Small intestine (tissue), 7 donors: ENCODE results near the gene CAP2. TPM values are rescaled to one million over a fixed set of nuclear protein-coding genes. Genes with fewer than 3 reads are reported as not detected.

Experiments used
- DNase-seq, 2 donors: peaks; one replicate each; pipeline versions ENCODE4 v3.0.0 to v3.0.0-alpha.2; 2013
- FAIRE-seq: peaks from 2 replicates; lab custom pipeline; 2012; peaks lifted over from hg19 to GRCh38; lab: Jason Lieb, UNC
- H3K27ac ChIP-seq, 3 donors: one replicate each; pipeline ENCODE4 v1.5.1; 2013; ENCODE audit warnings: low read length in 2 of 3, mild to moderate bottlenecking in 2 of 3, control low read depth in 1 of 3, inconsistent platforms in 1 of 3, low read depth in 1 of 3, moderate library complexity in 1 of 3
- H3K27me3 ChIP-seq, 3 donors: one replicate each; pipeline ENCODE4 v1.6.1; 2013; ENCODE audit warnings: low read length in 3 of 3, inconsistent platforms in 1 of 3; ENCODE audit not compliant: control insufficient read depth in 3 of 3, insufficient read depth in 3 of 3
- H3K36me3 ChIP-seq, 3 donors: one replicate each; pipeline ENCODE4 v1.6.1; 2013; ENCODE audit warnings: low read length in 3 of 3, inconsistent platforms in 1 of 3, low read depth in 1 of 3, mild to moderate bottlenecking in 1 of 3, moderate library complexity in 1 of 3; ENCODE audit not compliant: control insufficient read depth in 3 of 3, insufficient read depth in 2 of 3
- H3K4me1 ChIP-seq, 3 donors: one replicate each; pipeline ENCODE4 v1.6.1; 2013; ENCODE audit warnings: low read length in 2 of 3, inconsistent platforms in 1 of 3, low read depth in 1 of 3, mild to moderate bottlenecking in 1 of 3, moderate library complexity in 1 of 3; ENCODE audit not compliant: control insufficient read depth in 3 of 3, insufficient read depth in 2 of 3
- H3K4me3 ChIP-seq, 3 donors: one replicate each; pipeline ENCODE4 v1.5.1; 2013; ENCODE audit warnings: low read length in 3 of 3, control low read depth in 1 of 3, inconsistent platforms in 1 of 3, low read depth in 1 of 3, mild to moderate bottlenecking in 1 of 3, moderate library complexity in 1 of 3
- H3K9me3 ChIP-seq, 2 donors: one replicate each; pipeline ENCODE4 v1.6.1; 2013; ENCODE audit warnings: low read depth in 1 of 2, low read length in 1 of 2; ENCODE audit not compliant: control insufficient read depth in 2 of 2, insufficient read depth in 1 of 2
- WGBS, 3 donors: extraction: QIAGEN DNeasy Blood & Tissue Kit; methylation state at CpG; one replicate each; pipeline ENCODE4 v1.1.7; 2013; 5-methylcytosine and 5-hydroxymethylcytosine counted together
- polyA plus RNA-seq, 4 donors: library from polyadenylated mRNA; stranded (reverse) in 3 of 4; unstranded in 1 of 4; fragments of 200-250 nt in 3 of 4; fragments of 120-200 nt in 1 of 4; gene quantifications; one replicate each; pipeline versions ENCODE4 v1.2.1 to v1.2.3, GENCODE V29; 2013
- donor health status: healthy with polysubstance abuse.
- donor health status: control.
- donor health status: control.
- donor health status: Bipolar disorder and iron deficiency.
- donor health status: healthy.

The CAP2 gene
- polyA plus RNA-seq, 4 donors = 0.89 to 3.0 (median 2.3) TPM

GRCh38 chr6:17505062-17505476 lies 111.7 kb downstream of the CAP2 start:
- 73 to 88% (median 78%) methylated on average over 5 of the region's 5 CpGs for WGBS, 3 donors
- Histone ChIP-seq H3K4me3 (no peak overlapping the region), H3K9me3 (no peaks in the 10 kb centered on the region), H3K36me3 (no peaks in the 10 kb centered on the region), H3K27ac (no peak overlapping the region), H3K4me1 (no peaks in the 10 kb centered on the region), H3K27me3 (no peaks in the 10 kb centered on the region)
- no peak for FAIRE-seq
- DNase-seq = peak in 1 of 2 donors; percentile 5

GRCh38 chr6:17505767-17506280 lies 112.4 kb downstream of the CAP2 start:
- no peak overlapping the region for H3K27ac ChIP-seq
- peaks cover 0 to 3% of the 10 kb centered on the region in 2 donors for H3K9me3 ChIP-seq
- no peaks in the 10 kb centered on the region for H3K36me3 ChIP-seq
- DNase-seq = no peak
- no peaks in the 10 kb centered on the region for H3K4me1 ChIP-seq
- FAIRE-seq = no peak
- H3K4me3 ChIP-seq = no peak overlapping the region
- no peaks in the 10 kb centered on the region for H3K27me3 ChIP-seq
- WGBS, 3 donors = 88 to 96% (median 94%) methylated on average over 5 of the region's 5 CpGs

- Histone ChIP-seq H3K27me3 (no peaks in the 10 kb centered on the region), H3K4me3 (no peak overlapping the region), H3K4me1 (no peaks in the 10 kb centered on the region), H3K36me3 (no peaks in the 10 kb centered on the region), H3K27ac (no peak overlapping the region), H3K9me3 (peaks cover 0 to 3% of the 10 kb centered on the region in 2 donors)
- WGBS, 3 donors = 95 to 97% (median 95%) methylated on average over 6 of the region's 6 CpGs
- DNase-seq = no peak
- FAIRE-seq = no peak
Measured at GRCh38 chr6:17506531-17506930, 113.1 kb downstream of the CAP2 start.

GRCh38 chr6:17506962-17507361 lies 113.6 kb downstream of the CAP2 start:
- H3K27ac ChIP-seq = no peak overlapping the region
- no peak for DNase-seq
- H3K4me1 ChIP-seq = no peaks in the 10 kb centered on the region
- H3K4me3 ChIP-seq = no peak overlapping the region
- WGBS, 3 donors = 90 to 96% (median 92%) methylated on average over 12 of the region's 12 CpGs
- H3K9me3 ChIP-seq = peaks cover 0 to 3% of the 10 kb centered on the region in 2 donors
- H3K36me3 ChIP-seq = no peaks in the 10 kb centered on the region
- FAIRE-seq = no peak
- H3K27me3 ChIP-seq = no peaks in the 10 kb centered on the region

GRCh38 chr6:17511084-17511483 lies 117.7 kb downstream of the CAP2 start:
- Histone ChIP-seq H3K4me1 (no peaks in the 10 kb centered on the region), H3K9me3 (peaks cover 0 to 3% of the 10 kb centered on the region in 2 donors), H3K4me3 (no peak overlapping the region), H3K27ac (no peak overlapping the region), H3K27me3 (peaks cover 0 to 2% (median 0%) of the 10 kb centered on the region in 3 donors), H3K36me3 (no peaks in the 10 kb centered on the region)
- FAIRE-seq (no peak), DNase-seq (no peak)
- WGBS, 3 donors = 93 to 96% (median 94%) methylated on average over 11 of the region's 11 CpGs

- Histone ChIP-seq H3K36me3 (no peaks in the 10 kb centered on the region), H3K9me3 (peaks cover 0 to 3% of the 10 kb centered on the region in 2 donors), H3K4me3 (no peak overlapping the region), H3K4me1 (no peaks in the 10 kb centered on the region), H3K27ac (no peak overlapping the region), H3K27me3 (peaks cover 0 to 2% (median 0%) of the 10 kb centered on the region in 3 donors)
- FAIRE-seq = no peak
- no peak for DNase-seq
- 92 to 94% (median 92%) methylated on average over 7 of the region's 7 CpGs for WGBS, 3 donors
Measured at GRCh38 chr6:17511580-17511979, 118.2 kb downstream of the CAP2 start.

GRCh38 chr6:17519120-17519519 lies 125.7 kb downstream of the CAP2 start:
- no peak overlapping the region for H3K27ac ChIP-seq
- H3K9me3 ChIP-seq = no peaks in the 10 kb centered on the region
- peaks cover 0 to 2% (median 0%) of the 10 kb centered on the region in 3 donors for H3K27me3 ChIP-seq
- FAIRE-seq (no peak), DNase-seq (no peak)
- no peak overlapping the region for H3K4me3 ChIP-seq
- WGBS, 3 donors = 85 to 90% (median 86%) methylated on average over 5 of the region's 5 CpGs
- H3K4me1 ChIP-seq = no peaks in the 10 kb centered on the region
- no peaks in the 10 kb centered on the region for H3K36me3 ChIP-seq

- no peak overlapping the region for H3K27ac ChIP-seq
- H3K36me3 ChIP-seq = no peaks in the 10 kb centered on the region
- H3K4me3 ChIP-seq = no peak overlapping the region
- no peak for FAIRE-seq
- peak in 1 of 2 donors; percentile 11 for DNase-seq
- no peaks in the 10 kb centered on the region for H3K9me3 ChIP-seq
- WGBS, 3 donors = 49 to 52% (median 52%) methylated on average over 3 of the region's 3 CpGs
- H3K4me1 ChIP-seq = no peaks in the 10 kb centered on the region
- no peaks in the 10 kb centered on the region for H3K27me3 ChIP-seq
Measured at GRCh38 chr6:17525637-17526036, 132.2 kb downstream of the CAP2 start.

GRCh38 chr6:17527076-17527475 lies 133.7 kb downstream of the CAP2 start:
- 19 to 40% (median 25%) methylated on average over 1 of the region's 1 CpG for WGBS, 3 donors
- no peak overlapping the region for H3K4me3 ChIP-seq
- FAIRE-seq (no peak), DNase-seq (no peak)
- no peaks in the 10 kb centered on the region for H3K27me3 ChIP-seq
- no peaks in the 10 kb centered on the region for H3K4me1 ChIP-seq
- H3K36me3 ChIP-seq = no peaks in the 10 kb centered on the region
- H3K9me3 ChIP-seq = no peaks in the 10 kb centered on the region
- no peak overlapping the region for H3K27ac ChIP-seq
